ENCODE data around the gene DFFA. TPM values are rescaled to one million over a fixed set of nuclear protein-coding genes. Genes with fewer than 3 reads are reported as not detected.

Gene DFFA
- total RNA-seq, 2 donors from 2014 or later = 14.8 to 16.4 TPM

DNA sequence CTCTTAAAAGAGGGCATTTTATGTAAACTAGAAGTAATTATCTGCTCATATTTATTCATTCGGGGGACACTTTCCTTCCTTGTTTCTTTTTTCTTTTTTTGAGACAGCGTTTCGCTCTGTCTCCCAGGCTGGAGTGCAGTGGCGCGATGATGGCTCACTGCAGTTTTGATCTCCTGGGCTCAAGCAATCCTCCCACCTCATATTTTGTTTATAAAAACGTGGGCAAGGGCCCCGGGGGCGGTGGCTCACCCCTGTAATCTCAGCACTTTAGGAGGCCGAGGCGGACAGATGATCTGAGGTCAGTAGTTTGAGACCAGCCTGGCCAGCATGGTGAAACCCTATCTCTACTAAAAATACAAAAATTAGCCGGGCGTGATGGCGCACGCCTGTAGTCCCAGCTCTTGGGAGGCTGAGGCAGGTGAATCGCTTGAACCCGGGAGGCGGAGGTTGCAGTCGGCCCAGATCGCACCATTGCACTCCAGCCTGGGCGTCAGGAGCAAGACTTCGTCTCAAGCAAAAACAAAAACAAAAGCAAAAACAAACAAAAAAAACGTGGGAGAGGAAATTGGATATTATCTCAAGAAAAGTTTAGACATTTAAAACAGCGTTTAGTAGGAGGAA lies 926 bp upstream of the DFFA start:
- no peak for DNase-seq (ENCODE audit: low spot score)
- peaks cover 16 to 28% of the 10 kb centered on the region in 2 donors for H3K4me1 ChIP-seq (ENCODE audit: control insufficient read depth in 1 of 2, low read depth in 2 of 2)
- no peaks in the 10 kb centered on the region for H3K27me3 ChIP-seq (replicated peaks; ENCODE audit: insufficient read depth)
- TF ChIP-seq, protein P1, sequence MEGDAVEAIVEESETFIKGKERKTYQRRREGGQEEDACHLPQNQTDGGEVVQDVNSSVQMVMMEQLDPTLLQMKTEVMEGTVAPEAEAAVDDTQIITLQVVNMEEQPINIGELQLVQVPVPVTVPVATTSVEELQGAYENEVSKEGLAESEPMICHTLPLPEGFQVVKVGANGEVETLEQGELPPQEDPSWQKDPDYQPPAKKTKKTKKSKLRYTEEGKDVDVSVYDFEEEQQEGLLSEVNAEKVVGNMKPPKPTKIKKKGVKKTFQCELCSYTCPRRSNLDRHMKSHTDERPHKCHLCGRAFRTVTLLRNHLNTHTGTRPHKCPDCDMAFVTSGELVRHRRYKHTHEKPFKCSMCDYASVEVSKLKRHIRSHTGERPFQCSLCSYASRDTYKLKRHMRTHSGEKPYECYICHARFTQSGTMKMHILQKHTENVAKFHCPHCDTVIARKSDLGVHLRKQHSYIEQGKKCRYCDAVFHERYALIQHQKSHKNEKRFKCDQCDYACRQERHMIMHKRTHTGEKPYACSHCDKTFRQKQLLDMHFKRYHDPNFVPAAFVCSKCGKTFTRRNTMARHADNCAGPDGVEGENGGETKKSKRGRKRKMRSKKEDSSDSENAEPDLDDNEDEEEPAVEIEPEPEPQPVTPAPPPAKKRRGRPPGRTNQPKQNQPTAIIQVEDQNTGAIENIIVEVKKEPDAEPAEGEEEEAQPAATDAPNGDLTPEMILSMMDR (IDR thresholded peaks at IDR 0.05) = no peak
- H3K9me3 ChIP-seq = no peaks in the 10 kb centered on the region
- peaks cover 9% of the 10 kb centered on the region for H3K36me3 ChIP-seq
- no peak for ATAC-seq (ENCODE audit: insufficient number of reproducible peaks, low FRiP score, low read depth)
- peak overlapping the region; percentile 87 for H3K4me3 ChIP-seq
- no peak overlapping the region for H3K27ac ChIP-seq

DNA sequence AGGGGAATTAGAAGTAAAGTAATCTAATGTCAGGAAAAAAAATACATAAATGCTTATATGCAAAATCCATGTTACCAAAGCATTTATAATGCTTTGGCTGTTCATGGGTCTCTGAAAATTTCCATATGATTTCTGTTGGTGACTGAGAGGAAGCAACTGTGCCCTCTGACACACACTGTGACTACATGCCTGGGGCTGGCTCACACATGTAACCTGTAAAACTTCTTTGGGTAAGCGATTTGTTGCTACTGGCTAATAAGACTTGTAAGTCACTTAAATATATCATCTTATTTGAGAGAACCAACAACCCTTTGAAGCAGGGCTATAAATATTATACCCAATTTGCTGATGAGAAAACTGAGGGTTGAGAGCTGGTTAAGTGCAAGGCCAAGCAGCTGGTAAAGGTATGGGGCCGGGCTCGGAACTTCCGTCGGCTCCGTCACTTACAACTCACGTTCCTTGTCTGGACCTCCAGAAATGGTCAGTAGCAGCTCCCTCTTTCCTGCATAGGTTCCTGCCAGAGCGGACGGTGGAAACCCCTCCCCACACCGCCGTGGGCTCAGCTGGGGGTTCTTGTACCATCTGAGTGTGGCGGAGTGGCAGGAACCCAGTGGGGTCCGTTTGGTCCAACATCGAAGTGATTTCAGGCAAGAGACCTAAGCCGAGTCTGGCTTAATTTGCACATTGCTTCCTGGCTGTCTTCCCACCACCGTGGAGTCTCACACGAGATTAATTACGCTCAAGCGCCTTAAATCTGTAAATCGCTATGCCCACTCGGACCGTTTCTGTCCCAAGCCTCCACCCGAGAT lies 714 bp downstream of the DFFA start:
- H3K36me3 ChIP-seq = peaks cover 20% of the 10 kb centered on the region
- H3K4me1 ChIP-seq (ENCODE audit: control insufficient read depth in 1 of 2, low read depth in 2 of 2) = peaks cover 16 to 26% of the 10 kb centered on the region in 2 donors
- peak overlapping the region; percentile 87 for H3K4me3 ChIP-seq
- no peaks in the 10 kb centered on the region for H3K27me3 ChIP-seq (replicated peaks; ENCODE audit: insufficient read depth)
- peak overlapping the region; percentile 49 to 62 for H3K27ac ChIP-seq
- TF ChIP-seq, protein P1 (IDR thresholded peaks at IDR 0.05) = no peak
- DNase-seq (ENCODE audit: low spot score) (no peak), ATAC-seq (ENCODE audit: insufficient number of reproducible peaks, low FRiP score, low read depth) (no peak)
- no peaks in the 10 kb centered on the region for H3K9me3 ChIP-seq

DNA sequence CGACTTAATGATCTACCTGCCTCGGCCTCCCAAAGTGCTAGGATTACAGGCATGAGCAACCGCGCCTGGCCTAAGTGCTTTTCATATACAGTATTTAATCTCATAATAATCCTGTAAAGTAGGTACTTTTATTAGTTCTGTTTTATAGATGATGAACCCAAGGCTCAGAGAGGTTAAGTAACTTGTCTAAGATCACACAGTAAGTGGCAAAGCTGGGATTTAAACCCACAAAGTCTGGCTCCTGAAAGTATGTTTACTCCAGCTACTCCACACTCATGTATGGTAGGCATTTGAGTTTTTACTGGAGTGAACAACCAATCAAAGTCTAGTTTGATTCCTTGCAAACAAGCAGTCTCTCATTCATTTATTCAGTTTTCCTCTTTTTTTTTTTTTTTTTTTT lies 2.3 kb downstream of the DFFA start:
- DNase-seq (ENCODE audit: low spot score) (no peak), ATAC-seq (ENCODE audit: insufficient number of reproducible peaks, low FRiP score, low read depth) (no peak)
- H3K27ac ChIP-seq = no peak overlapping the region
- no peaks in the 10 kb centered on the region for H3K27me3 ChIP-seq (replicated peaks; ENCODE audit: insufficient read depth)
- H3K4me1 ChIP-seq (ENCODE audit: control insufficient read depth in 1 of 2, low read depth in 2 of 2) = peaks cover 7 to 14% of the 10 kb centered on the region in 2 donors
- TF ChIP-seq, protein P1 (IDR thresholded peaks at IDR 0.05) = no peak
- H3K4me3 ChIP-seq = no peak overlapping the region
- H3K36me3 ChIP-seq = peaks cover 24% of the 10 kb centered on the region
- no peaks in the 10 kb centered on the region for H3K9me3 ChIP-seq

DNA sequence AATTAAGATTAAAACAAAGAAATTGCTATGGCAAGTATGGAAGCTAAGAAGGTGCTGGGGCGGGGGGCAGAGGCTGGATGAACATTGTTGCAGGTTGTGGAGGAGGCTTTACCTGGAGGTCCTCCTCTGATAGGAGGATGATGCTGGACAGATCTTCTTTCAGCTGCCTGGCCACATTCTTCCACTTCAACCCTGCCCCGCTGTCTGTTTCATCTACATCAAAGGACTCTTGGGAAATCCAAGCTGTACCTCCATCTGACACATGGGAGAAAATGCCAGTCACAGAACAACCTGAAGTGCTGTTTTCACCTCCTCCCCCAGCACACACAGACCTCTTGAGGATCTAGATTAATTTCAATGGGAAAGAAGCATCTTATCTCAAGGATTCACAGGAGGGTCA lies 5.3 kb downstream of the DFFA start:
- Histone ChIP-seq H3K4me3 (no peak overlapping the region), H3K27me3 (replicated peaks; ENCODE audit: insufficient read depth) (no peaks in the 10 kb centered on the region), H3K4me1 (ENCODE audit: control insufficient read depth in 1 of 2, low read depth in 2 of 2) (peaks cover 7 to 10% of the 10 kb centered on the region in 2 donors), H3K27ac (no peak overlapping the region), H3K9me3 (no peaks in the 10 kb centered on the region), H3K36me3 (peaks cover 44% of the 10 kb centered on the region)
- DNase-seq (ENCODE audit: low spot score) (no peak), ATAC-seq (ENCODE audit: insufficient number of reproducible peaks, low FRiP score, low read depth) (no peak)
- TF ChIP-seq, protein P1 (IDR thresholded peaks at IDR 0.05) = no peak

DNA sequence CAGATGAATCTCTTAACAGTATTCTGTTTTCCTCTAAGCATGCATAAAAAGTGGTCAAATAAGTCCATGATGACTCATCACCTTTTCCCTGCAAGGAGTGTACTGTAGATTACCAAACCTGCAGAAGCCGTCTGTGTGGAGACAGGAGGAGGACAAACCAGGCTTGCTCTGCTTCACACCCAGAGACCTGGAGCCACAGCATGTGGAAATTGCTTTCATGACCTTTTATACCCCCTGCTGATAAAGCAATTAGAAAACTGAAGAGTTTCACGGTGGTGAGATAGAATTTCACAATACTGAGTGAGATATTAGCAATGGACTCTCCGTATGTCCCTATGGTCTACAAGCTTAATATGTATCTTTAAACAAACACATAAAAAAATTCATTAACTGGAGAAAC lies 13.1 kb downstream of the DFFA start:
- H3K27ac ChIP-seq = no peak overlapping the region
- TF ChIP-seq, protein P1 (IDR thresholded peaks at IDR 0.05) = no peak
- no peaks in the 10 kb centered on the region for H3K27me3 ChIP-seq (replicated peaks; ENCODE audit: insufficient read depth)
- no peaks in the 10 kb centered on the region for H3K9me3 ChIP-seq
- no peaks in the 10 kb centered on the region for H3K4me1 ChIP-seq (ENCODE audit: control insufficient read depth in 1 of 2, low read depth in 2 of 2)
- DNase-seq (ENCODE audit: low spot score) = no peak
- H3K4me3 ChIP-seq = no peak overlapping the region
- ATAC-seq (ENCODE audit: insufficient number of reproducible peaks, low FRiP score, low read depth) = no peak
- peaks cover 22% of the 10 kb centered on the region for H3K36me3 ChIP-seq

Data from thoracic aorta (tissue), 2 donors.